Hepatocyte (in vitro differentiated cells): ENCODE measurements around the gene ENOSF1. TPM values are rescaled to one million over a fixed set of nuclear protein-coding genes. Genes with fewer than 3 reads are reported as not detected.

Source experiments
- DNase-seq: peaks from one replicate; pipeline ENCODE4 v3.0.0-alpha.2; 2016; ENCODE audit warnings: low spot score
- H2AFZ ChIP-seq: fragments of 200-600 bp; sonication (generic); 2 replicates; pipeline ENCODE4 v1.6.0; 2016; ENCODE audit warnings: antibody characterized with exemption, mild to moderate bottlenecking
- H3K27ac ChIP-seq: fragments of 200-600 bp; sonication (generic); 2 replicates; pipeline ENCODE4 v1.5.1; 2016; ENCODE audit warnings: mild to moderate bottlenecking
- H3K27me3 ChIP-seq: fragments of 200-600 bp; sonication (generic); 2 replicates; pipeline ENCODE4 v1.6.1; 2016
- H3K36me3 ChIP-seq: fragments of 200-600 bp; sonication (generic); replicated peaks from 2 replicates; pipeline ENCODE4 v1.5.1; 2016; ENCODE audit warnings: low read depth; ENCODE audit not compliant: insufficient read depth
- H3K4me1 ChIP-seq: fragments of 200-600 bp; sonication (generic); 2 replicates; pipeline ENCODE4 v1.5.1; 2016; ENCODE audit warnings: mild to moderate bottlenecking, moderate library complexity; ENCODE audit not compliant: insufficient read depth
- H3K4me2 ChIP-seq: fragments of 200-600 bp; sonication (generic); 2 replicates; pipeline ENCODE4 v1.6.0; 2016
- H3K4me3 ChIP-seq: fragments of 200-600 bp; sonication (generic); 2 replicates; pipeline ENCODE4 v1.5.1; 2016; ENCODE audit warnings: mild to moderate bottlenecking
- H3K79me2 ChIP-seq: fragments of 200-600 bp; sonication (generic); 2 replicates; pipeline ENCODE4 v1.6.0; 2017; ENCODE audit warnings: mild to moderate bottlenecking
- H3K9me2 ChIP-seq: fragments of 200-600 bp; sonication (generic); replicated peaks from 2 replicates; pipeline ENCODE4 v1.6.0; 2017; ENCODE audit warnings: mild to moderate bottlenecking; ENCODE audit not compliant: insufficient read depth
- H3K9me3 ChIP-seq: fragments of 200-600 bp; sonication (generic); 2 replicates; pipeline ENCODE4 v1.5.1; 2016; ENCODE audit warnings: low read depth, mild to moderate bottlenecking
- H4K20me1 ChIP-seq: fragments of 200-600 bp; sonication (generic); 2 replicates; pipeline ENCODE4 v1.6.0; 2016; ENCODE audit warnings: mild to moderate bottlenecking; ENCODE audit not compliant: insufficient read depth, poor library complexity, severe bottlenecking
- EZH2 ChIP-seq: fragments of 200-600 bp; sonication (generic); IDR thresholded peaks from 2 replicates; pipeline ENCODE4 v1.6.1; 2016; ENCODE audit warnings: antibody characterized with exemption, mild to moderate bottlenecking, borderline replicate concordance
- EZH2phosphoT487 ChIP-seq: fragments of 200-600 bp; sonication (generic); IDR thresholded peaks from one replicate; pipeline ENCODE4 v1.6.1; 2018; ENCODE audit warnings: antibody characterized with exemption, mild to moderate bottlenecking, low read depth, moderate library complexity; ENCODE audit not compliant: unreplicated experiment, severe bottlenecking
- WGBS: methylation state at CpG from one replicate; pipeline ENCODE4 v1.1.6; 2016; ENCODE audit warnings: low lambda C conversion rate; ENCODE audit errors: missing lambda C conversion rate; 5-methylcytosine and 5-hydroxymethylcytosine counted together
- polyA plus RNA-seq: library from polyadenylated mRNA; unstranded; fragments of >200 nt; fragmentation: Nextera tagmentation; extraction: Ambion mirVana; gene quantifications from 2 replicates; pipeline ENCODE4 v1.2.1, GENCODE V29; 2016
- total RNA-seq: library from RNA; depleted of rRNA; stranded (reverse); fragments of >200 nt; gene quantifications from 2 replicates; pipeline ENCODE4 v1.2.3, GENCODE V29; 2014
- TF ChIP-seq, protein P1 (sequence below): fragments of 200-600 bp; sonication (generic); IDR thresholded peaks from 2 replicates; pipeline ENCODE4 v1.5.1; 2016; ENCODE audit warnings: antibody characterized with exemption, mild to moderate bottlenecking; ENCODE audit not compliant: poor library complexity

ENOSF1 gene
- total and polyA plus RNA-seq, 2 experiments from 2014 or later, result 41.6 to 44.5 TPM

DNA sequence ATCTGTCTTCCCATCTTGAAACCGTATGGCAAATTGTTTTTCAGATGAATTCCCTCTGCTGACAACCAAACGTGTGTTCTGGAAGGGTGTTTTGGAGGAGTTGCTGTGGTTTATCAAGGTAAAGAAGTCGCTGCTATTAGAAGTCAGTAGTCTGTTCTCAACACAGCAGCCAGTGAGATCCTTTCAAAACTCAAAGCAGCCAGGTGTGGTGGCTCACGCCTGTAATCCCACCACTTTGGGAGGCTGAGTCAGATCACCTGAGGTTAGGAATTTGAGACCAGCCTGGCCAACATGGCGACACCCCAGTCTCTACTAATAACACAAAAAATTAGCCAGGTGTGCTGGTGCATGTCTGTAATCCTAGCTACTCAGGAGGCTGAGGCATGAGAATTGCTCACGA is 52.8 kb downstream of the ENOSF1 start:
- TF ChIP-seq EZH2 (no peak), EZH2phosphoT487 (no peak)
- TF ChIP-seq, protein P1, sequence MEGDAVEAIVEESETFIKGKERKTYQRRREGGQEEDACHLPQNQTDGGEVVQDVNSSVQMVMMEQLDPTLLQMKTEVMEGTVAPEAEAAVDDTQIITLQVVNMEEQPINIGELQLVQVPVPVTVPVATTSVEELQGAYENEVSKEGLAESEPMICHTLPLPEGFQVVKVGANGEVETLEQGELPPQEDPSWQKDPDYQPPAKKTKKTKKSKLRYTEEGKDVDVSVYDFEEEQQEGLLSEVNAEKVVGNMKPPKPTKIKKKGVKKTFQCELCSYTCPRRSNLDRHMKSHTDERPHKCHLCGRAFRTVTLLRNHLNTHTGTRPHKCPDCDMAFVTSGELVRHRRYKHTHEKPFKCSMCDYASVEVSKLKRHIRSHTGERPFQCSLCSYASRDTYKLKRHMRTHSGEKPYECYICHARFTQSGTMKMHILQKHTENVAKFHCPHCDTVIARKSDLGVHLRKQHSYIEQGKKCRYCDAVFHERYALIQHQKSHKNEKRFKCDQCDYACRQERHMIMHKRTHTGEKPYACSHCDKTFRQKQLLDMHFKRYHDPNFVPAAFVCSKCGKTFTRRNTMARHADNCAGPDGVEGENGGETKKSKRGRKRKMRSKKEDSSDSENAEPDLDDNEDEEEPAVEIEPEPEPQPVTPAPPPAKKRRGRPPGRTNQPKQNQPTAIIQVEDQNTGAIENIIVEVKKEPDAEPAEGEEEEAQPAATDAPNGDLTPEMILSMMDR, result no peak
- Histone ChIP-seq H3K27ac (no peak overlapping the region), H2AFZ (no peak overlapping the region), H3K9me3 (no peaks in the 10 kb centered on the region), H4K20me1 (no peaks in the 10 kb centered on the region), H3K27me3 (no peaks in the 10 kb centered on the region), H3K79me2 (peaks cover 37% of the 10 kb centered on the region), H3K9me2 (no peaks in the 10 kb centered on the region), H3K4me2 (no peak overlapping the region), H3K4me3 (no peak overlapping the region), H3K4me1 (no peaks in the 10 kb centered on the region), H3K36me3 (no peaks in the 10 kb centered on the region)
- no peak for DNase-seq
- 88% methylated on average over 6 of the region's 6 CpGs for WGBS

DNA sequence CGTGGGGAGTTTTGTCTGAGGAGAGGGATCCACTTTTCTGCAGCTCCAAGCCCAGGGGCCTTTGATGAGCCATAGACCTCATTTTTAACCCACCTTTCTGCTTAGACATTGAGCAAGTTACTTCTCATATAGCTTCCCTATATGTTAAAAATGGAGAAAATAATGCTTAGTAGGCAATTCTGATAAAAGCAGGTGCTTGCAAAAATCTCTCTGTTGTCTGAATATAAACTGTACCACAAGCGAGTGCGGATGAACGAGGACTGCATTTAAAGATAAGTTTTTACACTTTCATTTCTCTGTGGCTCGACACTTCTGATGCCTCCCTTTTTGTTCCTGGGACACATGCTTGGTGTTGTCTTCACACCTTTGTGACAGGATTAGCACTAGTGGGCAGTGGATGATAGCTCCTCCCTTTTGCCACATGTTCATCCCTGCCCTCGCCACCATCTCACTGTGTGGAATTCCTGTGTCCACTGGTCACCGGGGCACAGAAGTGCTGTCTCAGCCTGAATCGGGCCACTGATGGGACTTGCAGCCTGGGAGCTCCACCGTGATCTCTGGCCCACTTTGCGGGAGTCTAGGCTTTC is 53.4 kb downstream of the ENOSF1 start:
- no peak overlapping the region for H3K4me3 ChIP-seq
- H3K79me2 ChIP-seq, result peaks cover 37% of the 10 kb centered on the region
- H4K20me1 ChIP-seq, result no peaks in the 10 kb centered on the region
- no peaks in the 10 kb centered on the region for H3K4me1 ChIP-seq
- no peak overlapping the region for H3K27ac ChIP-seq
- no peaks in the 10 kb centered on the region for H3K9me2 ChIP-seq
- no peak overlapping the region for H2AFZ ChIP-seq
- no peaks in the 10 kb centered on the region for H3K36me3 ChIP-seq
- WGBS, result 86% methylated on average over 10 of the region's 10 CpGs
- H3K27me3 ChIP-seq, result no peaks in the 10 kb centered on the region
- H3K9me3 ChIP-seq, result no peaks in the 10 kb centered on the region
- TF ChIP-seq, protein P1, result no peak
- TF ChIP-seq EZH2phosphoT487, result no peak
- no peak for TF ChIP-seq EZH2
- no peak for DNase-seq
- H3K4me2 ChIP-seq, result peak overlapping the region; percentile 87

DNA sequence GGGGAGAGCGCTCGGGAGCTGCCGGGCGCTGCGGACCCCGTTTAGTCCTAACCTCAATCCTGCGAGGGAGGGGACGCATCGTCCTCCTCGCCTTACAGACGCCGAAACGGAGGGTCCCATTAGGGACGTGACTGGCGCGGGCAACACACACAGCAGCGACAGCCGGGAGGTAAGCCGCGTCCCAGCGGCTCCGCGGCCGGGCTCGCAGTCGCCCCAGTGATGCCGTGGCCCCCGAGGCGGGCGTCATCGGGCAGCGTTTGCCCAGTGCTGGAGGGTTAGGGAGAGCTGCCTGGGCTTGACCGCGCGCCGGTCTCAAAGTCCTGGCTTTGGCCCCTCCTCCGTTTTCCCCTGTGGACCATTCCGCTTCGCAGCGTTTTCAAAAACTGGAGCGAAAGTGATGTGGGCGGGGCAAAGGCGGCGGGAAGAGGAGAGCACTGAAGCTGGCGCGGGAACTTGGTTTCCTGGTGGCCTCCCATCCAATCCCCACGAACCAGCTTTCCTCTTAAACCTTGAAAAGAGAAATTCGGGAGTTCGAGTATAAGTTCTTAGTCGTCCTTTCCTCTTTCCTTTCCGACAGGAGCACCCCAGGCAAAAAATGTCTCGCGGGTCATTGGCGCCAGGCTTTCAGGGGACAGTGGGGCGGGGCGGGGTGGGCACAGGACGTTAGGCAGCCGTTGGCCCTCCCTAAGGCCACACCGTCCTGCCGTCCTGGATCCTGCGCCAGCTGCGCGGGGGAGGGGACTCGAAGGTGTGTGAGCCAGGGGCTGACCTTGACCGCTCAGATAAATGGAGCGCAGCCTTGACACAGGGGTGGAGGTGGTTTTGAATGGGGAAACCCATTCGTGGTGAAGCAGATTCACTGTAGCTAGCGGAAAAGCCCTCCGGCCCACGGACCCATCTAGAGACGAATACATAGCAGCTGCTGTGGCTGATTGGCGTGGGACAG is 54.2 kb downstream of the ENOSF1 start:
- Histone ChIP-seq H3K36me3 (no peaks in the 10 kb centered on the region), H3K4me1 (no peaks in the 10 kb centered on the region), H3K4me2 (peak overlapping the region; percentile 87), H3K27ac (peak overlapping the region; percentile 94), H3K27me3 (no peaks in the 10 kb centered on the region), H3K4me3 (peak overlapping the region; percentile 69), H2AFZ (peak overlapping the region; percentile 91), H3K9me3 (no peaks in the 10 kb centered on the region), H4K20me1 (no peaks in the 10 kb centered on the region), H3K79me2 (peaks cover 37% of the 10 kb centered on the region), H3K9me2 (no peaks in the 10 kb centered on the region)
- peak; percentile 94 for DNase-seq
- TF ChIP-seq, protein P1, result no peak
- TF ChIP-seq EZH2phosphoT487 (no peak), EZH2 (no peak)
- WGBS, result 3% methylated on average over 62 of the region's 72 CpGs
